Small intestine (tissue), 7 donors: Measurements from ENCODE around the gene PDZD4. TPM values are rescaled to one million over a fixed set of nuclear protein-coding genes. Genes with fewer than 3 reads are reported as not detected.

Source experiments
- DNase-seq, 2 donors: peaks; one replicate each; pipeline versions ENCODE4 v3.0.0 to v3.0.0-alpha.2; 2013
- FAIRE-seq: peaks from 2 replicates; lab custom pipeline; 2012; peaks lifted over from hg19 to GRCh38; lab: Jason Lieb, UNC
- H3K27ac ChIP-seq, 3 donors: one replicate each; pipeline ENCODE4 v1.5.1; 2013; ENCODE audit warnings: low read length in 2 of 3, mild to moderate bottlenecking in 2 of 3, control low read depth in 1 of 3, inconsistent platforms in 1 of 3, low read depth in 1 of 3, moderate library complexity in 1 of 3
- H3K27me3 ChIP-seq, 3 donors: one replicate each; pipeline ENCODE4 v1.6.1; 2013; ENCODE audit warnings: low read length in 3 of 3, inconsistent platforms in 1 of 3; ENCODE audit not compliant: control insufficient read depth in 3 of 3, insufficient read depth in 3 of 3
- H3K36me3 ChIP-seq, 3 donors: one replicate each; pipeline ENCODE4 v1.6.1; 2013; ENCODE audit warnings: low read length in 3 of 3, inconsistent platforms in 1 of 3, low read depth in 1 of 3, mild to moderate bottlenecking in 1 of 3, moderate library complexity in 1 of 3; ENCODE audit not compliant: control insufficient read depth in 3 of 3, insufficient read depth in 2 of 3
- H3K4me1 ChIP-seq, 3 donors: one replicate each; pipeline ENCODE4 v1.6.1; 2013; ENCODE audit warnings: low read length in 2 of 3, inconsistent platforms in 1 of 3, low read depth in 1 of 3, mild to moderate bottlenecking in 1 of 3, moderate library complexity in 1 of 3; ENCODE audit not compliant: control insufficient read depth in 3 of 3, insufficient read depth in 2 of 3
- H3K4me3 ChIP-seq, 3 donors: one replicate each; pipeline ENCODE4 v1.5.1; 2013; ENCODE audit warnings: low read length in 3 of 3, control low read depth in 1 of 3, inconsistent platforms in 1 of 3, low read depth in 1 of 3, mild to moderate bottlenecking in 1 of 3, moderate library complexity in 1 of 3
- H3K9me3 ChIP-seq, 2 donors: one replicate each; pipeline ENCODE4 v1.6.1; 2013; ENCODE audit warnings: low read depth in 1 of 2, low read length in 1 of 2; ENCODE audit not compliant: control insufficient read depth in 2 of 2, insufficient read depth in 1 of 2
- WGBS, 3 donors: extraction: QIAGEN DNeasy Blood & Tissue Kit; methylation state at CpG; one replicate each; pipeline ENCODE4 v1.1.7; 2013; 5-methylcytosine and 5-hydroxymethylcytosine counted together
- polyA plus RNA-seq, 4 donors: library from polyadenylated mRNA; stranded (reverse) in 3 of 4; unstranded in 1 of 4; fragments of 200-250 nt in 3 of 4; fragments of 120-200 nt in 1 of 4; gene quantifications; one replicate each; pipeline versions ENCODE4 v1.2.1 to v1.2.3, GENCODE V29; 2013
- donor health status: healthy with polysubstance abuse.
- donor health status: control.
- donor health status: control.
- donor health status: Bipolar disorder and iron deficiency.
- donor health status: healthy.

The PDZD4 gene
- polyA plus RNA-seq, 4 donors: 0.22 to 11.5 (median 2.4) TPM

DNA sequence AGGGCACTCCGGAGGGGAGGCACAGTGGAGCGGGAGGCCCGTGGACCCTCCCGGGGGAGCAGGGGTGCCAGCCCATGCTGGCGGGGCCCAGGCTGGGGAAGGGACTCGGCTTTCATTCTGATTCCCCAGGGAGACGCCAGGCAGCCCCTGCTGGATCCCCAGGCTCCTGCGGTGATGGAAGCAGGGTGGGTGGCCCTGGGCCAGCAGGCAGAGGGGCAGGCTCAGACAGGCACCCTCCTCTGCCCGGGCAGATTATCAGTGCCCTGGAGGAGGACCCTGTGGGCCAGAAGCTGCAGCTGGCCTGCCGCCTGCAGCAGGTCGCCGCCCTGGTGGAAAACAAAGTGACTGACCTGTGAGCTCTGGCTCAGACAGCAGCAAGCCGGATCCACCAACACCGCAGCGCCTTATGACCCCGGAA is 51.7 kb downstream of the PDZD4 start:
- no peak overlapping the region for H3K27ac ChIP-seq
- H3K4me3 ChIP-seq: no peak overlapping the region
- DNase-seq: no peak
- H3K27me3 ChIP-seq: peaks cover 0 to 4% (median 0%) of the 10 kb centered on the region in 3 donors
- no peaks in the 10 kb centered on the region for H3K4me1 ChIP-seq
- no peaks in the 10 kb centered on the region for H3K9me3 ChIP-seq
- H3K36me3 ChIP-seq: peaks cover 0 to 4% (median 0%) of the 10 kb centered on the region in 3 donors
- no peak for FAIRE-seq
- WGBS, 3 donors: 52 to 73% (median 68%) methylated on average over 10 to 16 of the region's 16 CpGs

DNA sequence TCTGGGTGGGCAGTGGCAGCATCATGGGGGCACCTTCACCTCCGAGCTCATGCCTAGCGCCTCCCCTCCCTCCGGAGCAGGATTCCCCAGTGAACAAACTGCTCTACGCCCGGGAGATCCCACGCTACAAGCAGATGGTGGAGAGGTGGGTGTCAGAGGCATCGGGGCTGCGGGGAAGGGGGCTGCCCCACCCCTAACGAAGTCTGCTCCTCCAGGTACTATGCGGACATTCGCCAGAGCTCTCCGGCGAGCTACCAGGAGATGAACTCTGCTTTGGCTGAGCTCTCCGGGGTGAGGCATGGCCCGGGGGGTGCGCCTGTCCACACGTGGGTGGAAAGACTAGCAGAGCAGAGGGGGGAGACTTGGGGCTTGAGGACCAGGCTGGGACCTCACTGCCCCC is 52.2 kb downstream of the PDZD4 start:
- Histone ChIP-seq H3K4me1 (no peaks in the 10 kb centered on the region), H3K4me3 (no peak overlapping the region), H3K27me3 (peaks cover 0 to 4% (median 0%) of the 10 kb centered on the region in 3 donors), H3K36me3 (peaks cover 0 to under 1% (median 0%) of the 10 kb centered on the region in 3 donors), H3K27ac (no peak overlapping the region), H3K9me3 (no peaks in the 10 kb centered on the region)
- WGBS, 3 donors: 58 to 75% (median 61%) methylated on average over 11 to 17 of the region's 17 CpGs
- DNase-seq (no peak), FAIRE-seq (no peak)

DNA sequence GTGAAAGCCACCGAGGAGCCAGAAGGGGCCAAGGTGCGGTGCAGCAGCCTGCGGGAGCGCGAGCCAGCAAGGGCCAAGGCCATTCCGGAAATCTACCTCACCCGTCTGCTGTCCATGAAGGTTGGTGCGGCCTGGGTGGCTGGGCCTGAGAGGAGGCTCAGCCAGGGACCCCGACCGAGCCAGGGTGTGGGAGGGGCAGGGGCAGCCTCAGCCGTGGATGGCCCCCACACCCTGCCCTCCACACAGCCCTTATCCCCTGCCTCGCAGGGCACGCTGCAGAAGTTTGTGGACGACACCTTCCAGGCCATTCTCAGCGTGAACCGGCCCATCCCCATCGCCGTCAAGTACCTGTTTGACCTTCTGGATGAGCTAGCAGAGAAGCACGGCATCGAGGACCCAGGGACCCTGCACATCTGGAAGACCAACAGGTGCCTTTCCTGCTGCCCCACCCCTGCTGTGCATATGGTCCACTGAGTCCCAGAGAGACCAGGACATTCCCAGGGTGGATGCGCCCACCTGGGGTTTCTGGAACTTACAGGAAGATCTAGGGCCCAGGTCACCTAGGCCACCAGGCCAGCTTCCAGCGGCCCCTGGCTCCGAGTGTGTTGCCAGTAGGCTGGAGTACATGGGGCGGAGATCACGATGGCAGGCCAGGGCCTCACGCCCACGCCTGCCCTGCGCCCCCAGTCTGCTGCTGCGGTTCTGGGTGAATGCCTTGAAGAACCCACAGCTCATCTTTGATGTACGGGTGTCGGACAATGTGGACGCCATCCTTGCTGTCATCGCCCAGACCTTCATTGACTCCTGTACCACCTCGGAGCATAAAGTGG is 52.9 kb downstream of the PDZD4 start:
- Histone ChIP-seq H3K27me3 (peaks cover 0 to 4% (median 0%) of the 10 kb centered on the region in 3 donors), H3K27ac (no peak overlapping the region), H3K4me1 (no peaks in the 10 kb centered on the region), H3K36me3 (no peaks in the 10 kb centered on the region), H3K9me3 (no peaks in the 10 kb centered on the region), H3K4me3 (no peak overlapping the region)
- no peak for DNase-seq
- no peak for FAIRE-seq
- WGBS, 3 donors: 71 to 82% (median 81%) methylated on average over 15 to 34 of the region's 34 CpGs

DNA sequence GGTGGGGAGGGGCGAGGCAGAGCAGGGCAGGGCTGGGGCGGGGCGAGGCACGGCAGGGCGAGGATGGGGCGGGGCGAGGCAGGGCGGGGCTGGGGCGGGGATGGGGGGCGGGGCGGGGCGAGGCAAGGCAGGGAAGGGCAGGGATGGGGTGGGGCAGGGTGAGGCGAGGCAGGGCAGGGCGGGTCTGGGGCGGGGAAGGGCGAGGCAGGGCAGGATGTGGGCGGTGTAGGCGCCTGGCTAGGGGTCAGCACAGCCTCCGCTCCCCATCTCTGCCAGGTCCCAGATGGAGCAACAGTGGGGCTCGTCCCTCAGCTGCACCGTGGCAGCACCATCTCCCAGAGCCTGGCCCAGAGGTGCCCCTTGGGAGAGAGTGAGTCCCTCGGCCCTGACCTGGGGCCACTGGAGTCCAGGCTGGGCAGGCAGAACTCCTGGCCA is 53.7 kb downstream of the PDZD4 start:
- 50 to 75% (median 75%) methylated on average over 1 to 14 of the region's 22 CpGs for WGBS, 3 donors
- no peak for FAIRE-seq
- Histone ChIP-seq H3K4me1 (no peaks in the 10 kb centered on the region), H3K9me3 (no peaks in the 10 kb centered on the region), H3K4me3 (no peak overlapping the region), H3K27ac (no peak overlapping the region), H3K36me3 (no peaks in the 10 kb centered on the region), H3K27me3 (peaks cover 0 to 4% (median 0%) of the 10 kb centered on the region in 3 donors)
- DNase-seq: no peak

DNA sequence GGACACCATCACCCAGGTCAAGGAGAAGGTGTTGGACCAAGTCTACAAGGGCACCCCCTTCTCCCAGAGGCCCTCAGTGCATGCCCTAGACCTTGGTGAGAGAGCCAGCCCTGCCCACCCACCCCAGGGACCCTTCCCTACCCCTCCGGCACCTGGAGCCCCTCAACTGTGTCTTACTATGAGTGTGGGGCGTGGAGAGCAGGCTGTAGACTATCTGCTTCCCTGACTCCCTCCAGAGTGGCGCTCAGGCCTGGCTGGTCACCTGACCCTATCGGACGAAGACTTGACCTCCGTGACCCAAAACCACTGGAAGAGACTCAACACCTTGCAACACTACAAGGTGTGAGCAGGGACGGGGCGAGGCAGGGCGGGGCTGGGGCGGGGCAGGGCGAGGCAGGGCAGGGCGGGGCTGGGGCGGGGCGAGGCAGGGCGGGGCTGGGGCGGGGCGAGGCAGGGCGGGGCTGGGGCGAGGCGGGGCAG is 54.2 kb downstream of the PDZD4 start:
- FAIRE-seq (no peak), DNase-seq (no peak)
- Histone ChIP-seq H3K27ac (no peak overlapping the region), H3K36me3 (no peaks in the 10 kb centered on the region), H3K27me3 (peaks cover 0 to 4% (median 0%) of the 10 kb centered on the region in 3 donors), H3K4me1 (no peaks in the 10 kb centered on the region), H3K9me3 (no peaks in the 10 kb centered on the region), H3K4me3 (no peak overlapping the region)
- WGBS, 3 donors: 71 to 96% (median 91%) methylated on average over 4 to 17 of the region's 20 CpGs

DNA sequence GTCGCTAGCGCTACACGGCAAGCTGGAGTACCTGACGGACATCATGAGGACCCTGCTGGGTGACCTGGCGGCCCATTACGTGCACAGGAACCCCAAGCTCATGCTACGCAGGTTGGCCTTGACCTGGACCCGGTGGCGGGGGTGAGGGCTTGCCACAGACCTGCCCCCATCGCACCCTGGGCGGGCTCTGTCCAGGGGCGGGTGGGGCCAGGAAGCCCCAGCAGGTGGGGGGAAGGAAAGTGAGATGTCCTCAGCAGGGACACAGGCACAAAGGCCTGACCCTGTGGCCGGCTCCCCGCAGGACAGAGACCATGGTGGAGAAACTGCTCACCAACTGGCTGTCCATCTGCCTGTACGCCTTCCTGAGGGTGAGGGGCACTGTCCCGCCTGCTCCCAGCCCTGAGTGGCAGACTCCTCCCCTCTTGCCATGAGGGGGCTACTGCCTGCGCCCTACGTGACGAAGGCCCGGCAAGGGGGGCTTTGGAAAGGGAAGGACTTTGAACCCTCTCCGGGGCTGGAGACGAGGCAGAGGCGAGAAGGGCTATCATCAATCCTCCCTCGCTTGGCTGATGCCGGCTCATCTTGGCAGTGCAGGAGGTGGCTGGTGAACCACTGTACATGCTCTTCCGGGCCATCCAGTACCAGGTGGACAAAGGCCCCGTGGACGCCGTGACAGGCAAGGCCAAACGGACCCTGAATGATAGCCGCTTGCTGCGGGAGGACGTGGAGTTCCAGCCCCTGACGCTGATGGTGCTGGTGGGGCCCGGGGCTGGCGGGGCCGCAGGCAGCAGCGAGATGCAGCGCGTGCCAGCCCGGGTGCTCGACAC is 54.8 kb downstream of the PDZD4 start:
- DNase-seq (no peak), FAIRE-seq (no peak)
- no peaks in the 10 kb centered on the region for H3K36me3 ChIP-seq
- peaks cover 0 to 3% (median 0%) of the 10 kb centered on the region in 3 donors for H3K27me3 ChIP-seq
- no peak overlapping the region for H3K4me3 ChIP-seq
- H3K9me3 ChIP-seq: no peaks in the 10 kb centered on the region
- H3K4me1 ChIP-seq: no peaks in the 10 kb centered on the region
- no peak overlapping the region for H3K27ac ChIP-seq
- 85 to 88% (median 86%) methylated on average over 25 to 42 of the region's 42 CpGs for WGBS, 3 donors

DNA sequence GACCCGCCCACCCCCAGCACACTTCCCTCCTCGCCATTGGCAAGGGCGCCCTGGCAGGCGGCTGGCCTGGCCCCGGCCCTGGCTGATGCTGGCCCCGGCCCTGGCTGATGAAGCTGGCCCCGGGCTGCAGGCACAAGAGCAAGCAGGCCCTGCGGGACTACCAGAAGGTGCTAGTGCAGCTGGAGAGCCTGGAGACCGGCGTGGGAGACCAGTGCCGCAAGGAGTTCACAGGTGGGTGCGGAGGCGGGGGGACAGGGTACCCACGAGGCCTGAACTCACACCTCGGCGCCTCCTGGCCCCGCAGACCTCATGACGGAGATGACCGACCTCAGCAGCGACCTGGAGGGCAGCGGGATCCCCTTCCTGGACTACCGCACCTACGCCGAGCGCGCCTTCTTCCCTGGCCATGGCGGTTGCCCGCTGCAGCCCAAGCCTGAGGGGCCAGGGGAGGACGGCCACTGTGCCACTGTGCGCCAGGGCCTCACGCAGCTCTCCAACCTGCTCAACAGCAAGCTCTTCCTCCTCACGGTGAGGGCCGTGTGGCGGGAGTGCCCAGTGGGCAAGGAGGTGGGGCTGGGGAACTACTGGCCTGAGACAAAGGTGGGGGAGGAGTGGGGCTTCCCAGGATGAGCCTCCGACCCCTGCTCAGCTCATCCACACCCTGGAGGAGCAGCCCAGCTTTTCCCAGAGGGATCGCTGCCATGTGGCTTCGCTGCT is 55.6 kb downstream of the PDZD4 start:
- DNase-seq (no peak), FAIRE-seq (no peak)
- H3K27me3 ChIP-seq: no peaks in the 10 kb centered on the region
- no peak overlapping the region for H3K4me3 ChIP-seq
- H3K36me3 ChIP-seq: no peaks in the 10 kb centered on the region
- WGBS, 3 donors: 88 to 90% (median 89%) methylated on average over 13 to 37 of the region's 37 CpGs
- H3K9me3 ChIP-seq: no peaks in the 10 kb centered on the region
- H3K27ac ChIP-seq: no peak overlapping the region
- no peaks in the 10 kb centered on the region for H3K4me1 ChIP-seq
